GM18951 (cell line): Measurements from ENCODE around the gene PHF11.

Source experiments
- POLR2A ChIP-seq: IDR thresholded peaks from 4 replicates; pipeline ENCODE4 v1.6.1; 2011; ENCODE audit warnings: mild to moderate bottlenecking; ENCODE audit not compliant: insufficient read length, insufficient read depth; ENCODE audit errors: extremely low read depth
- in situ Hi-C: fragments of 300-500 bp; cut with MboI; formaldehyde crosslinking; loops from one replicate; pipeline ENCODE4 v1.12.0; 2022; ENCODE audit warnings: low sequenced_read_pairs, mixed read lengths, inconsistent platforms; ENCODE audit not compliant: unreplicated experiment

PHF11 gene

DNA sequence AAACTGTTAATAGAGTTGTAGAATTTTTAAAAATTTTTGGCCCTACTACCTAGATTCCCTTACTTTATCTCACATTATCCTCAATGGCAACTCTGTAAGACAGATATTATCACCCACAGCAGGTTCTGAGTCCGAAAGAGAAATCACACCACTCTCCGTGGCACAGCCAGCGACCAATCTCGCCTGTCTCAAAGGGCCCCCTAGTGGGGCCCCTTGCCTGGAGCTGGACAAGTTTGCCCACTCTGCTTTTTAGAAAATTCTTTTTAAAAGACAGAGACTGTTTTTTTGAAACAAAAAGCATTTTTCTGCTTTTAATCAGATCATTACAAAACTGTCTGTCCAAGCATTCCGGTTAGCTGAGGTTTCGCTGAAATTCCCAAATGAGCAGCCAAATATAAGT is 21.7 kb downstream of the PHF11 start:
- in situ Hi-C loops: no loop called here
- TF ChIP-seq POLR2A: no peak

DNA sequence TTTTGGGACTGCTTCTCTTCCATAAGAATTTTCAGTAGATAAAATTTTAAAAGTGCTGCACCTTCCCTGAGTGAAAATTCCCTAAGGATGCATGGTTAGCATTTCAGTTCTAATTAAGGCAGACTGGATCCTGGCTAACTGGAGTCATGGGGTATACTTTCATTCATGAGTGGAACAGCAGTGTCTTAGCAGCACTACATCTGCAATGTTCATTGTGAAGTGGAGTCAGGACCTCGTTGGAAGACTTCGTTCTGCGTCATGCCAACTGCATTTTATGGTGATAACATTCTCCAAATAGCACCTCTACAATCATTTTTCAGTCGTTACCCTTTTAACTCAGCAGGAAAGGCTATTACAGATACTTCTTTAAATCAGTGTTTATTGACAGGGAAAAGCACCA is 25.5 kb downstream of the PHF11 start:
- TF ChIP-seq POLR2A: no peak
- in situ Hi-C loops: no loop called here

DNA sequence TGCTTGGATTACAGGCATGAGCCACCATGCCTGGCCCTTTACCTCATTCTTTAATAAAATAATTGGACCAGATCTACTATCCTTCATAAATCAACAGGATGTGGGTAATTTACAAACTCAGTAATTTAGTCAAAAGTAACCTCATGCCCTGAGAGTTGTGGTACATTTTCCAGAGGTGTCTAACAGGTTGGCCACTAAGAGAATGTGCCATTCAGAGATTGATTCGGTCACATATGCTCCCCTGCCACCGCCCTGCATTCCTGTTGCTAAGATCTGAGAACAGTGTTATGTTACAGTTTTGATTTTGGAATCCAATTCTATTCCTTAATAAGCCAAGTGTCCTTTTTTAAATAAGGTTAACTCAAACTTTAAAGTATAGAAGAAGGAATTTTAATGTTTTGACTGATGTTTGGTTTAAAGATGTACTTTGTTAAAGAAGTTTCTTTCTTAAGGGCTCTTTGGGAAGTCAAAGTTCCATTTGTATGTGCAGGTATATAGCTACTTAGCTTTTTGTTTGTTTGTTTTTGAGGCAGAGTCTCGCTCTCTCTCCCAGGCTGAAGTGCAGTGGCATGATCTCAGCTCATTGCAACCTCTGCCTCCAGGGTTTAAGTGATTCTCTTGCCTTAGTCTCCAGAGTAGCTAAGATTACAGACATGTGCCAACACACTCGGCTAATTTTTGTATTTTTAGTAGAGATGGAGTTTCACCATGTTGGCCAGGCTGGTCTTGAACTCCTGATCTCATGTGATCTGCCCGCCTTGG is 29.2 kb downstream of the PHF11 start:
- TF ChIP-seq POLR2A: no peak
- in situ Hi-C loops: no loop called here

DNA sequence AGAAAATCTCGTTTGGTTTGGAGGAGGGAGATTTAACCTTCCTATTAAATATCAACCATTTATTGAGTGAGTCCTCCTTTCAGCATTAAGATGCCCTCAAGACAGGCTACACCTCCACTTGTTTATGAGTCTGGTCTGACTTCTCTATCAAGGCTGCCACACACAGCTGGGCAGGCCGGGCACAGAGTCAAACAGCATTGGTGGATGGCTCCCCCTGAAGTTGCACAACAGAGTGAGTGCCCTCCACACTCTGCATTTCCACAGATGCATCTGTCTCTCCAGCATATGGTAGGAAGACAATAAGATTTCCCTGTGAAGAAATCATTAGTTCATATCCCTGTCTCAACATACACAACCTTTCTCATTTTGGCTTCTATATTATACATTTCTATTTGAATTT is 31.4 kb downstream of the PHF11 start:
- TF ChIP-seq POLR2A: no peak
- in situ Hi-C loops: no loop called here

DNA sequence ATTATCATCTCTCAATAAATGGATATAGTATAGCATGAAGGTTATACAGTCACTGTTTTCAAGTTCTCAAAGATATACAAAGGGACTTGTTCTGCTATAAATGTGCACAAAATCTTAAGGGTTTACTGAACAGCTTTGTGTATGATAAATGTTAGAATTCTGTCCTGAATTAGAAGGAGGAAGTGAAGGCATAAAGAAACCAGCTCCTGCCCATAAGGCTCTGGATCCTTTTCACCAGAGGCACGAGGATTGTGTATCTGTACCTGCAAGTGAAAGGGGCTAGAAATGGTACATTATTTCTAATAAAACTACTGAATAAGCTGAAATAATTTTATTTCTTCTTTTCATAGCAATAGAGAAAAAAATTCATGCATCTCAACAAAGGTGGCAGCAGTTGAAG is 32.4 kb downstream of the PHF11 start:
- in situ Hi-C loops: no loop called here
- TF ChIP-seq POLR2A: no peak

DNA sequence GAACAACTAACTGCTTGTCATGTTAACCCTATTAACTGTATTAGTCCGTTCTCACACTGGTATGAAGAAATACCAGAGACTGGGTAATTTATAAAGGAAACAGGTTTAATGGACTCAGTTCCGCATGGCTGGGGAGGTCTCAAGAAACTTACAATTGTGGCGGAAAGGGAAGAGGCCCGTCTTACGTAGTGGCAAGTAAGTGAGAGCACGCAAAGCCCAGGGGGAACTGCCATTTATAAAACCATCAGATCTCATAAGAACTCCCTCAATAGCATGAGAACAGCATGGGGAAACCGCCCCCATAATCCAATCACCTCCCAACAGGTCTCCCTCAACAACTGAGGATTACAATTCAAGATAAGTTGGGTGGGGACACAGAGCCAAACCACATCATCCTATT is 34.7 kb downstream of the PHF11 start:
- in situ Hi-C loops: no loop called here
- TF ChIP-seq POLR2A: no peak

DNA sequence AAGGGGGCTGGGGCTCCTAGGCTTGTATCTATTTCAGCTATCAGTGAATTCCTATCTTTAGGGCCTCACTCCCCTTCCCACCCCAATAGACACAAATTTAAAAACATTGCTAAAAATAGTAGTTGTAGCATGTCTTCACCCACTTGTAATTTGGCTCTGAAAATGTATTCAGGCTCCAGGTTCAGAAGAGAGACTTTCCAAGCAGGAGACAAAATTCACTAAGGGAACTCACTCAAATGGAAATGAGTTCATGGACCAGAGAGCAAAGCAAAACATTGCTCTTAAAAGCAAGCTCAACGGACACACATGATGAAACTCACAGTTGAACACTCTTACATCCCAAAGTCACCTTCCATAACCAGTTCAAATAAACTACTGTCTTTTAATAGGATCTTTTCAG is 36.8 kb downstream of the PHF11 start:
- TF ChIP-seq POLR2A: no peak

DNA sequence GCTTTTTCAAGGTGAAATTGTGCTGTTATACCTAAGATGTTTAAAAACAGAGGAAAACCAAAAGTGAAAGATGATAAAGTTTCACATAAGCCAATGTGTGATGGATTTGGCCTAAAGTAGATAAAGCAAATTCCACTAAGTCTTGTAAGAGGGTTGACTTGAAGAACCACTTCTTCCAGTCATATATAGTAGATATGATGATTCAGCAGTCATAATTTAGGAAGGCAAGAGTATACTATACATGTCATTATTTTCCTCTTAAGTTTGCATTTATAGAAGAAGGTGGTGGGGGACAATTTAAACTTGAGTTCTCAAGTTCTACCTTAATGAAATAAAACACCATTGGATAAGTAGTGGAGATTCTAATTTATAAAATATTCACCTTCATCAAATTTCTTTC is 37.3 kb downstream of the PHF11 start:
- in situ Hi-C loops: no loop called here
- TF ChIP-seq POLR2A: no peak

More for the DNA sequence above, 36.8 kb downstream of the PHF11 start:
- in situ Hi-C loops: no loop called here

DNA sequence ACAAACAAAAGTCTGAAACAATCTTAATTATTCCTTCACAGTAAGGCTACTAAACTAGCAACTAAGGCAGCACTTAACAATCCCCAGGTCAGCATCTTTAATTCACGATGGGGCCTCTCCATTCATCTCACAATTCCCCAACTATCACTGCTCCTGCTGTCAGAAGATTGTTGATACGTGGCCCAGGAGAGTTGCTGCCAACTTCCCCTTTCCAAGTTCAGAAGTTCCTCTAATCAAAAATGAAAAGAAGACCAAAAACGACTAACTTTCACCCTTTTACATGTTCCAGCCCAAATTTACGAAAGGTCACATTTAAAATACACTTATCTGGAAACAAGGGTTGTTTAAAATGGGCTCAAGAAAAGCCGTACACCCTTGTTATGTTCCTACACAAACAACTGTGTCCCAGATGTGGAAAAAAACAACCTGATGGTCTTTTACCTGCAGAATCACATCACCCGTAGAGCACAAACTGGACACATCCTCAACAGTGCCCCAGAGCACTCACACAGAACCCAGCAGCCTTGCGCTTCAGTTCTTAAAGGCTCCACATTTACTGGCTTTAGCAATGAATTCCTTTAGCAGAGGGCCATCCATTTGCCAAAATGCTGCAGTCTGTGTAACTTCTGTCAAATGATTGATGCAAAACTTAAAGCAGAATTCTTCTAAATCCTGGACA is 38.0 kb downstream of the PHF11 start:
- TF ChIP-seq POLR2A: no peak
- in situ Hi-C loops: no loop called here

DNA sequence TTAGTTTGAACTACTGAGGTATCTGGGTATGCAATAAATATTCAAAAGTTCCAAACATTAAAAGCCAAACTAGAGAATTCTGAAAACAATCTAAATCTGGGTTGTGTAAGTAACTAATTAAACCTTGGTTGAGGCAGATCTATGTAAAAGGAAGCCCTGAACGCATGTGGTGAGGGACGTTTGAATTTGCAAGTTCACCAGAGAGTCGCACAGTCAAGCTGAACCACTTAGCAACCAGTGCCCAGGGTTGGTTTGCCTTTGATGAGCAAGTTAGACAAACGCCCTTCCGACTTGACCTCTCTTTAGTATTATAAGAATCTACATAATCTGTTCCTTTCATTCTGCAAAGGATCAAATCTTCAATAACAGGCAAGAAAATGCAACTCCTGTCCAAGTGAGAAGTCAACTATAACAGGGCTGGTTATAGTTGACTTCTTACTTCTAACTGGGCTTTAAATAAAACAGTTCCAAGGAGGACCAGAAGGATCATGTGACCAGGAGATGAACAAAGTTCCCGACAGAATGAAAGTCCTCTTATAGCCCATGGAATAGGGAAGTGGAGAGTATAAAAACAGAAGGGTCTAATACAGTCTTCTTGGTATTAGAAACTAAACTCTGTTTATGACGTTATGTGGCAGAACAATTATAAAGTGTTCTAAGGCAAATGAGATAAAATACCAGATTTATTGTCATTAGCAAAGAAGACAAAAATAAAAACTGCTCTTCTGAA is 40.6 kb downstream of the PHF11 start:
- in situ Hi-C loops: no loop called here
- no peak for TF ChIP-seq POLR2A

DNA sequence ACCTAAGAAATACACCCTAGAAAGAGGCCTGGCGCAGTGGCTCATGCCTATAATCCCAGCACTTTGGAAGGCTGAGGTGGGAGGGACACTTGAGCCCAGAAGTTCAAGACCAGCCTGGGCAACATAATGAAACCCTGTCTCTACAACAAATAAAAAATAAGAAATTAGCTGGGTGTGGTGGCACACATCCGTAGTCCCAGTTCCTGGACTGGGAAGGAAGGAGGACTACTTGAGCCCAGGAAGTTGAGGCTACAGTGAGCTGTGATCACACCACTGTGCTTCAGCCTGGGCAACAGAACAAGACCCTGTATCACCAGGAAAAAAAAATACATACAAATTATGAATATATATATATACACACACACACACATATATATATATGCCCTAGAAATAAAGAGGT is 42.7 kb downstream of the PHF11 start:
- no peak for TF ChIP-seq POLR2A
- in situ Hi-C loops: no loop called here

DNA sequence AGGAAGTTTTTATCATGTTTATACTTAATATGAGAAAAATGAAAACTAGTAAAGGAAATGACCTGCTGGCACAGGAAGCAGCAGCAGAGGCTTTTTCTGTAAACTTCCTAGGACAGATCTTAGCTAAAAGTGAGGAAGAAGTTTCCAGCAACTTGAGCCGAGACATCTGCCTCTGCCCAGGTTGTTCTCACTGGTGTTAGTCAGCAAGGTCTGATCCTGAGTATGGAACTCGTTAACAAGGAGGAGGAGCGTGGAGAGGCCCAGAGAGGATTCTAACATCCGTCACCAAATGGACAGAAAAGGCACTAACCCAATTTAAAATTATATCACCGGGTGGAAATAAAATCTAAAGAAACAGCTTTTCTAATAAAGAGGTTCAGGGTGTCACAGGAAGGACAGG is 43.6 kb downstream of the PHF11 start:
- in situ Hi-C loops: no loop called here
- TF ChIP-seq POLR2A: no peak

DNA sequence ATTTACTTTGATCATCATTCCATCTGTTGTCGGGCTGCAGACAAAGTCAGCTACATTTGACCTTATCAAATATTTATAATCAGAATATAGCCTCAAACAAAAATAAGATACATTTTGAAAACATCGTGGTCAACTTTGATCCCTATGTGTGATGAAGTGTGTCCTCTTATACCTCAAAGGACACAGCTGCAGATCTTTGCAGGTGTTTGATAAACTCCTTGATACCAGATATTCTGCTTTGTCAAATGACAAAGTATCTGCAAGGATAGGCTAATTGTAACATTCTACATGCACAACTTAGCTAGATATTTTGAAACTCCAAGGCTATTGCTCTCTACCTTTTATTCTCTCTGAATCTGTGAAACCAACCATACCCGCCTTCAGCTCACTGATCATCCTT is 44.0 kb downstream of the PHF11 start:
- in situ Hi-C loops: no loop called here
- TF ChIP-seq POLR2A: no peak

DNA sequence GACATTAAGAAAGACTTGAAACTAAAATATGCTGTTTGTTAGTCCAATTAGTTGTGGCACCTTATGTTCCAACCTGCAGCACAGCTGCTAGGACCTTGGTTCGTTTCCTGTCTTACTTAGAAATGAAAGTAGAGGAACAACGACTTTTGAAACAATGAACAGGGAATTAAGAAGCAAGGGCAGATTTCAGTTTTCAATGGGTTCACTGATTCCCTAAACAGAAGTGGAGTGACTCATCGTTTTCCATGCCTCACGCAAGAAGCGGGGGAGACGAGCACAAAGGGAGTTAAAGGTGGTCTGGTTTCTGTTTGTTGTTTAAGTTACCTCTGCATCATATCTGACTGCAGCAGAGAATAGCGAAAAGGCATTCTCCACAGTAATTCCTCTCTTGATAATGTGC is 44.8 kb downstream of the PHF11 start:
- no peak for TF ChIP-seq POLR2A
- in situ Hi-C loops: no loop called here
